ENCODE data around the gene DLG3.
A peak's percentile ranks its signal among the peaks of the same experiment; 100 is the strongest.

DLG3 gene

DNA sequence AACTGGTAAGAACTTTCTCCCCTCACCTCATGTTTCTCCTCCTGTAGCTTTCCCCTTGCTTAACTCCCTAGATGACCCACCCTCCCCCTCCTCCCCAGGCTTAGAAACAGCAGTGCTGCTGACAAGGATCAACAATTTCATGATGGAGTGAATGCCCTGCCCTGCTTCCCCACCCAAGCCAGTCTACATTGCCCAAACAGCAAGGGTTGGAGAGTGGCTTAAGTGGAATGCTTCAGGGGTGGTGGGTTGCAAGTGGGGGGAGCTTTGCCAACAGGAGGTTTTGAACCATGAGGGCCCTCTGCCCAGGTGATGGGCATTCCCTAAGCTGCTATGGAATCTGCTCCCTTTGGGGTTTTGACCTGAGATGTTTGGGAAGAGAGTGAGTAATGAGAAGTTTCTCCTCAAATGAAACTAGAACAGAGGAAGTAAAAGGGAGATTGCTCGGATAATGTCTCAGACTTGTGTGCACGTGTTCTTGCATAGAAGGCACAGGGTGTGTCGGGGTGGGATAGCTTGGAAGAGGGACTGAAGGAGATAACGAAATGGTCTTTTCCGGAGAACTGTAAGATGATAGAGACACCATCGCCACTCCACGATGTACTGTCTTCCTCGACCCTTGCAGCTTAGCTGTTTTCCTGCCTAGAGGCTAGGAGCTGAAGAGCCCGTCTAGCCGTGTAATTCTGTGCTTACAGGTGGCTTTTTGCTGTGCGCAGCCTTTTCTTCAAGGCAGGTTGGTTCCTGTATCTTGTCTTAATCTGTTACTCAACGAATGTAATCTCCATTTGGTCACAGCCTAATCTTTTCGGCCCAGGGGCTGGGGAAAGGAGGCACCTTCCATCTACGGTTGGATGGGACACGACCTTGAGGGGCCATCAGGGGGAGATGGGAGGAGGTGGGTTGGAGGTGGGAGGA lies 11.4 kb upstream of the DLG3 start:
- H3K4me1 Mint-ChIP-seq (ENCODE audit: low read depth): peaks cover 14% of the 10 kb centered on the region
- peak overlapping the region; percentile 86 for H3K27ac Mint-ChIP-seq
- H3K27me3 Mint-ChIP-seq (ENCODE audit: low read depth): peaks cover 10% of the 10 kb centered on the region
- H3K4me3 Mint-ChIP-seq: peak overlapping the region; percentile 87
- H3K9me3 Mint-ChIP-seq: no peaks in the 10 kb centered on the region
- H3K36me3 Mint-ChIP-seq (ENCODE audit: low read depth): no peaks in the 10 kb centered on the region

DNA sequence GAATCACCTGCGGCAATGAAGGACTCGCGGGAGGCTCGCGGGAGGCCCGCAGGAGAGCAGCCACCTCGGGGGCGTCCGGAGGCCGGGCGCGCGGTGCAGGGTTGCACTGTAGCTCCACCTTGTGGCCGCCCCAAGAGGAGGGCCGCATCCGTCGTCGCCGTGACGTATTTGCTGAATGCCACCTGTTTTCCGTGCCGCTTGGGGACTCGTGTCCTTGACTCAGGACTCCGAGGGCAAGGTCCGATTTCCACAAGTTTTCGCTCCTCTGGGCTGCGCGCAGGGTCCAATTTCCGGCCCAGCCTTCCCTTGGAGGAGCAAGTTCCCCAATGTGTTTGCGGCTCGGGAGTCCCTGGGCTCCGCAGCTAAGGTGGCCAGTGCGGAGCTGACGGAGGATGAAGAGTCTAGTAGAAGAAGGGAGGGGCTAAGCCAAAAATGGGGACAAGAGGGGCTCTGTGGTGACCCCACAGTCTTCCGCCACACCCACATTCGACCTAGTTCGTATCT lies 10.7 kb upstream of the DLG3 start:
- Mint-ChIP-seq H3K36me3 (ENCODE audit: low read depth) (no peaks in the 10 kb centered on the region), H3K4me1 (ENCODE audit: low read depth) (peaks cover 21% of the 10 kb centered on the region), H3K27me3 (ENCODE audit: low read depth) (peaks cover 10% of the 10 kb centered on the region), H3K4me3 (peak overlapping the region; percentile 87), H3K9me3 (no peaks in the 10 kb centered on the region), H3K27ac (peak overlapping the region; percentile 86)

DNA sequence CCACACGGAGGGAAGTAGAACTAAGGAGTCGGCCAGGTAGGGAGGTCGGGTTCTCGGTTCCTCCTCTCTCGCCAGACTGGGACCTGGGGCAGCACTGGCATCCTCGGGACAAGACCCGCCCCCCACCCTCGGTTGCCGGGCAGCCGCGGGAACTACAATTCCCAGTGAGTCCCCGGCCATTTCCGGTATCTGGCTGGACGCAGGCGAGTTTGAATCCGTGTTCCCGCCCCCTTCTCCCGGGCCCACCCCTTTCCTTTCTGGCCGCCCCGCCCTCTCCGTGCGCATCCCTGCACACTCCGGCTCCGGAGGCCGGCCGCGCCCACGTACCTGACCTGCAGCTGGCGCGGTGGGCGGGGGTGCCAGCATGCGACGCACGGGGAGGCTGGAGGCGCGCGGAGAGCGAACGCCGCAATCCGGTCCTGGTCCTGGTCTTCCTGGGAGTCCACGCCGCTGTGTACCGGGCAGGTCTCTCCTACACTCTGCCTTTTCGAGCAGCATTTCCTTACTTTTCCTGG lies 10.2 kb upstream of the DLG3 start:
- H3K4me1 Mint-ChIP-seq (ENCODE audit: low read depth): peaks cover 24% of the 10 kb centered on the region
- H3K4me3 Mint-ChIP-seq: peak overlapping the region; percentile 87
- no peaks in the 10 kb centered on the region for H3K9me3 Mint-ChIP-seq
- H3K36me3 Mint-ChIP-seq (ENCODE audit: low read depth): no peaks in the 10 kb centered on the region
- peak overlapping the region; percentile 86 for H3K27ac Mint-ChIP-seq
- H3K27me3 Mint-ChIP-seq (ENCODE audit: low read depth): peaks cover 10% of the 10 kb centered on the region

DNA sequence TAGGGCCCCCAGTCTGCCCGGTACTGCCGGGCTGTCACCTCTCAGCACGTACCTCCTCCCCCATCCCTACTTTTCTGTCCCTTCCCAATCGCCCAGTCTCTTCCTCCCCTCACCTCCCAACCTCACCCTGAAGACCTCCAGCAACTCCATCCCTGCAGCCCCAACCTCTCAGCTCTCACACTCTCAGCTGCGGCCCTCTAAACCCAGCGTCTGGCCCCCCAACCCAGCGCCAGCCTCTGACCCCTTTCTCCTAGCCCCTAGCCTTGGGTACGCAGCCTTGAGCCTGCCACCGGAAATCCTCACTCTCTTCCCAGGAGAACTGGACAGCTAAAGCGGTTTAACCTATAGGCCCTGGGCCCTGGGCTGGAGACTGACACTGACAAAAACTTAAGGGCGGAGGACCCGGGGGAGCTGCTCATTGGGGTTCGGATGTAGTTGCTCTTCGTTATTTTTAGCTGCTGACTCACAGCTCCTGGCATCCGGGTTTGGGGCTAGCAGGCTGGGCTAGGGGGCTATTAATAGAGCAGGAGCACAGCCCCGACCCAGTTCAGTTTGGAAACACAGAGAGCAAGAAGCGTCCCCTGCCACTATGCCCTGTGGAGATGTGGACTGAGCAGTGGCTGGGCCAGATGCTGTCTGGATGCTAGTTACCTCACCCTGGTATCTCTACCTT lies 9.6 kb upstream of the DLG3 start:
- H3K27ac Mint-ChIP-seq: peak overlapping the region; percentile 84
- no peaks in the 10 kb centered on the region for H3K36me3 Mint-ChIP-seq (ENCODE audit: low read depth)
- H3K9me3 Mint-ChIP-seq: no peaks in the 10 kb centered on the region
- peaks cover 25% of the 10 kb centered on the region for H3K4me1 Mint-ChIP-seq (ENCODE audit: low read depth)
- peaks cover 11% of the 10 kb centered on the region for H3K27me3 Mint-ChIP-seq (ENCODE audit: low read depth)
- H3K4me3 Mint-ChIP-seq: peak overlapping the region; percentile 85

DNA sequence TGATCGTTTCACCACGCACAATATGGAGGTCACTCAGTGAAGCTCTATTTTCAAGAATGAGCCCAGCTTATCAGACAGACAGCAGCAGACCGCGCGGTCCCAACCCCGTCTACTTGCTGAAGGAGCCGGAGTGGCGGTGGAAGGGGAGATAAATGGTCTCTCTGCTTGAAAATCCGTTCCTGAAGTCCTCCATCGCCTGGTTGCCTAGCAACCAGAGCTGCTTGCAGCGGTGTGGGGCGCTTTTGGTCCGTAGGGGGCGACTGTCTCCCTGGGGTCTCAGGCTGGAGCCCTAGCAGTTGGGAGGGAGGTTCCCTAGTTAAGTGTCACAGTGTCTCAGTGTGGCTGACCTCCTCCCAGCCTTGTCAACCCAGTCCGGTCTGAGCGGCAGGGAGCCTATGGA lies 8.3 kb upstream of the DLG3 start:
- no peaks in the 10 kb centered on the region for H3K36me3 Mint-ChIP-seq (ENCODE audit: low read depth)
- peak overlapping the region; percentile 52 for H3K27ac Mint-ChIP-seq
- H3K4me3 Mint-ChIP-seq: no peak overlapping the region

DNA sequence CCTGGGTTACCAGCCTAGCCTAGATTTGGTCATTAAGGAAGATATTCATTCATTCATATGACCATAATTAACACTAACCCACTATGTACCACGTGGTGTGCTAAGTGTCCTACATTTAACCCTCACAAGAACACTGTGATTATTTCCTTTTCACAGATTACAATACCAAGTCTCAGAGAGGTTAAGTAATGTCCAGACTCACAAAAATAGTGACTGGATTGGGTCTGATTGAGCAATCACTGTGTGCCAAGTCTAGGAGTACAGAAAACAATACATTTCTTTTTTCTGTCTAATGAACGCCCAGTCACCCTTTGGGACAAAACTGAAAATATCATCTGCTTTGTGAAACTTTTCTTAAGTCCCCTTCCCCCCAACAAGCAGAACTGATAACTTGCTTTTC lies 7.6 kb upstream of the DLG3 start:
- peaks cover 25% of the 10 kb centered on the region for H3K4me1 Mint-ChIP-seq (ENCODE audit: low read depth)
- H3K27me3 Mint-ChIP-seq (ENCODE audit: low read depth): peaks cover 28% of the 10 kb centered on the region
- no peaks in the 10 kb centered on the region for H3K36me3 Mint-ChIP-seq (ENCODE audit: low read depth)
- H3K27ac Mint-ChIP-seq: no peak overlapping the region
- no peak overlapping the region for H3K4me3 Mint-ChIP-seq
- H3K9me3 Mint-ChIP-seq: no peaks in the 10 kb centered on the region

More for the DNA sequence above, 8.3 kb upstream of the DLG3 start:
- H3K4me1 Mint-ChIP-seq (ENCODE audit: low read depth): peaks cover 25% of the 10 kb centered on the region
- H3K9me3 Mint-ChIP-seq: no peaks in the 10 kb centered on the region
- H3K27me3 Mint-ChIP-seq (ENCODE audit: low read depth): peaks cover 21% of the 10 kb centered on the region

DNA sequence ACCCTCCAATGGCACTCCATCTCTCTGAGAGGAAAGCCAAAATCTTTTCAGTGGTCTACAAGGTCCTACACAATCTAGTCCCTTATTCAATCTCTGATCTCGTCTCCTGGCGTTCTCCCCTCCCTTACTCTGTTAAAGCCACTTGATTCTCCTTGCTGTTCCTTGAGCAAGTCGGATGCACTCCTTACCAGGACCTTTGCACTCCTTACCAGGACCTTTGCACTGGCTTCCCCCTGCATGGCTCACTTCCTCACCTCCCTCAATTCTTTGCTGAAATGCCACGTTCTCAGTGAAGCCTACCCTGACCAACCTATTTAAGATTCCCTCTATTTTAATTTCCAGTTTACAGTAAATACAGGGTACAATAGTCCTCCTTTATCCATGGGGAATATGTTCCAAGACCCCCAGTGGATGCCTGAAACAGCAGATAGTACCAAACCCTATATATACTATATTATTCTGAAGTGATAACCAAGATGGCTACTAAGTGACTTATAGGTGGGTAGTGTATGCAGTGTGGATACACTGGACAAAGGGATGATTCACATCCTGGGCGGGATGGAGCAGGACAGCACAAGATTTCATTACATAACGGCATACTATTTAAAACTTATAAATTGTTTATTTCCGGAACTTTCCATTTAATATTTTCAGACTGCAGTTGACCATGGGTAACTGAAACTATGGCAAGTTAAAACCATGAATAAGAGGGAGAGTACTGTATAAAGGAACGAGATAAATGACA lies 6.5 kb upstream of the DLG3 start:
- Mint-ChIP-seq H3K4me1 (ENCODE audit: low read depth) (peaks cover 24% of the 10 kb centered on the region), H3K4me3 (no peak overlapping the region), H3K9me3 (no peaks in the 10 kb centered on the region), H3K27ac (peak overlapping the region; percentile 15), H3K27me3 (ENCODE audit: low read depth) (peaks cover 38% of the 10 kb centered on the region), H3K36me3 (ENCODE audit: low read depth) (no peaks in the 10 kb centered on the region)

DNA sequence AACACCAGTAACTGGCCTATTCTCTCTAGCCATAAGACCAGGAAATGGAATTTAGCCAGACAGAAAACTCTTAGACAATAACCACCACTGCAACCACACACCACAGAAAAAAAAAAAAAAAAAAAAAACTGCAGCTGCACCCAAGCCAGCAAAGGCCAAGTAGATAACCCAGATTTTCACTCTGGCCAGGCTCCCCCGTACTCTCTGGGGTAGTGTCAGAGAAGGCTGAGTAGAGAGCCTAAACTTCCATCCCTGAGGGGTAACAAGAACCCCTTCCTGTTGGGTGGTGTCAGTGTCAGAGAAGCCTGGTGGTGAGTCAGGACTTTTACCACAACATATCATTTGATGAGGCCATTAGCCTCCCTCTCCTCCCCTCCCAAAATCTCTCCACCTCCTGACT lies 5.6 kb upstream of the DLG3 start:
- H3K4me3 Mint-ChIP-seq: no peak overlapping the region
- peaks cover 45% of the 10 kb centered on the region for H3K27me3 Mint-ChIP-seq (ENCODE audit: low read depth)

DNA sequence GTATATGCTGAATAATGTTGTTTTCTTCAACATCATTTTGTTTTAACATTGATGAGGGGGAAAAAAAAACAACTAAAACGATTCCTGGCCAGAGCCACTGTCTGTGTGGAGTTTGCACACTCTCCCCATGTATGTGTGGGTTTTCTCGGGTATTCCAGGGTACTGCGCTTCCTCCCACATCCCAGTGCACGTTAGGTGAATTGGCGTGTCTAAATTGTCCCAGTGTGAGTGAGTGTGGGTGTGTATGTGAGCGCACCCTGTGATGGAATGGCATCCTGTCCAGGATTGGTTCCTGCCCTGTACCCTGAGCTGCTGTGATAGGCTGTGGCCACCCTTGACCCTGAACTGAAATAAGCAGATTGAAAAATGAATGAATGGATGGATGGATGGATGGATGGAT lies 2.4 kb upstream of the DLG3 start:
- Mint-ChIP-seq H3K4me3 (no peak overlapping the region), H3K36me3 (ENCODE audit: low read depth) (no peaks in the 10 kb centered on the region), H3K9me3 (no peaks in the 10 kb centered on the region), H3K27ac (no peak overlapping the region), H3K4me1 (ENCODE audit: low read depth) (peaks cover 16% of the 10 kb centered on the region), H3K27me3 (ENCODE audit: low read depth) (peaks cover 61% of the 10 kb centered on the region)

More for the DNA sequence above, 5.6 kb upstream of the DLG3 start:
- peaks cover 19% of the 10 kb centered on the region for H3K4me1 Mint-ChIP-seq (ENCODE audit: low read depth)
- H3K36me3 Mint-ChIP-seq (ENCODE audit: low read depth): no peaks in the 10 kb centered on the region
- H3K27ac Mint-ChIP-seq: peak overlapping the region; percentile 36
- H3K9me3 Mint-ChIP-seq: no peaks in the 10 kb centered on the region

DNA sequence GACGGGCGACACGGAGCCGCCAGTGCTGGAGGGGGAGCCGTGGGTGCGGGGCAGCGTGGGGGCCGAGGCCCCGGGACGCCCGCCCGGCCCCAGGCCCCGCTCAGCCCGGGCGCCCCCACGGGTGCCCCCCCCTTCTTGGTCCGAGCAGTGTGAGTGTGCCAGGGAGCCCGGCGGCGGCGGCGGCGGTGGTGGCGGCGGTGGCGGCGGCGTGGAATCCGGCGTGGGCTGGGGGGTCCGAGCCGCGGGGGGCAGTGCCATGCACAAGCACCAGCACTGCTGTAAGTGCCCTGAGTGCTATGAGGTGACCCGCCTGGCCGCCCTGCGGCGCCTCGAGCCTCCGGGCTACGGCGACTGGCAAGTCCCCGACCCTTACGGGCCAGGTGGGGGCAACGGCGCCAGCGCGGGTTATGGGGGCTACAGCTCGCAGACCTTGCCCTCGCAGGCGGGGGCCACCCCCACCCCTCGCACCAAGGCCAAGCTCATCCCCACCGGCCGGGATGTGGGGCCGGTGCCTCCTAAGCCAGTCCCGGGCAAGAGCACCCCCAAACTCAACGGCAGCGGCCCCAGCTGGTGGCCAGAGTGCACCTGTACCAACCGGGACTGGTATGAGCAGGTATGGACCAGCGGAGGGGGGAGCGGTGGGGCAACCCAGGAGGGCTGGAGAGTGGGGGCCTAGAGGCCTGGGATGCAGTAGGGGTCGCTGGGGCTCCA lies 466 bp downstream of the DLG3 start:
- Mint-ChIP-seq H3K9me3 (no peaks in the 10 kb centered on the region), H3K4me3 (peak overlapping the region; percentile 28), H3K4me1 (ENCODE audit: low read depth) (peaks cover 5% of the 10 kb centered on the region), H3K36me3 (ENCODE audit: low read depth) (no peaks in the 10 kb centered on the region), H3K27ac (no peak overlapping the region), H3K27me3 (ENCODE audit: low read depth) (peaks cover 50% of the 10 kb centered on the region)

DNA sequence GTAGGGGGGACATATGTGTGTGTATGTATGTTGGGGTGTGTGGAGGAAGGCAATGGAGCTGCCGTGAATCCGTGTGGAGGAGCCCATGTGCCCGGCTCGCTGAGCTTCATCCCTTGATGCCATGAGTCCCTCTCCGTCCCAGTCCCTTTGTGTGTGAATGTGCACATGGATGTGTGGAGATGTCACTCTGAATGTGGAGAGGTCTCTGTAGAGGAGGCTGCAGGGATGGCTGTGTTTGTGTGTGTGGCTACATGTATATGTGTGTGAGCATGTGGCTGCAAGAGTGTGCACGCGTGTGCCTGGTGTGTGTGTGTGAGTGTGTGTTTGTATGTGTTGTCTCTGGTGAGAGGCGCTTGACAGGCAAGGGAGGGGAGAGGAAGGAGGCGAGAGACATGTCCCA lies 1.3 kb downstream of the DLG3 start:
- H3K4me3 Mint-ChIP-seq: no peak overlapping the region
- peaks cover 44% of the 10 kb centered on the region for H3K27me3 Mint-ChIP-seq (ENCODE audit: low read depth)

DNA sequence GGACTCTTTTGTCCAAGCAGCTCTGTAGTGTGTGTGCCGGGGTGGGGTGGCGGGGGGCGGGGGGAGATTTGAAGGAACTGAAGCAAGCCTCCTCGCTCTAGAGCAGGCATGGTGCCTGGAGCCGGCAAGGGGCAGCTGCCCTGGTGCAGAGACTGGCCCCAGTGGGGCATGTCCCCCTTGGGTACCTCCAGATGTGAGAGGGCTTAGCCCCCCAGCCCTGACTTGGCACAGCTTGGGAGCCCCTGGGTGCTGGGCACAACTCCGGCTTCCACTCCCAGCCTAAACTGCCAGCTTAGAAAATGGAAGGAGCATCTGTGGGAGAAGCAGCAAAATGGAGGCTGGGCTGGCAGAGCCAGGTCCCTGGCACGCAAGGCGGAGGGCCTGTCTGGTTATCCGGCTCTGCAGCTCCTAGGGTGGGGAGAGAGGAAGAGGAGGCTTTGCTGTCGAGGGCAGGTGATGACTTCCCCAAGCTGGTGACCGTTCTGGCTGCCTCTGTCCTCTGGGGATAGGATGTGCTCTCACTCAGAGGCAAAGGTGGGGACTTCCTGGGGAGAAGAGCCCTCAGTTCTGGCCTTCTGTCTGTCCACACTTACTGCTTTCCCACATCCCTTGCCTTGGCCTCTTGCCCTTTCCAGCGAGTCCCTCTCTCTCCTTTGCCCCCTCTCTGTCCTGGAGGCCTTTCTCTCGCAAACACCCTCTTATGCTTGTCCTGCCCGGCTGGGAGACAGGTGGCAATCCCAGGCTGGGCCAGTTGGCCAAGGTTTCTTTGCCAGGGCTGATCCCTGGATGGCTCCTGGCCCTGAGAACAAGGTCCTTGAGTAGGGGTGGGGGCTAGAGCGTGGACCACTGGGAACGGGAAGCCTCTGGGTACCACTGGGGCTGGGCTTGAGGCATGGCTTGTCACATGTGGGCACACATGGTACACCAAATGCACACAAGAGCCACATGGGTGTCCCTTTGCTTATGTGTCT lies 2.0 kb downstream of the DLG3 start:
- Mint-ChIP-seq H3K27ac (no peak overlapping the region), H3K9me3 (no peaks in the 10 kb centered on the region), H3K4me1 (ENCODE audit: low read depth) (peaks cover 5% of the 10 kb centered on the region), H3K4me3 (no peak overlapping the region), H3K27me3 (ENCODE audit: low read depth) (peaks cover 37% of the 10 kb centered on the region), H3K36me3 (ENCODE audit: low read depth) (no peaks in the 10 kb centered on the region)

More for the DNA sequence above, 1.3 kb downstream of the DLG3 start:
- H3K4me1 Mint-ChIP-seq (ENCODE audit: low read depth): peaks cover 5% of the 10 kb centered on the region
- no peak overlapping the region for H3K27ac Mint-ChIP-seq
- no peaks in the 10 kb centered on the region for H3K9me3 Mint-ChIP-seq
- H3K36me3 Mint-ChIP-seq (ENCODE audit: low read depth): no peaks in the 10 kb centered on the region

DNA sequence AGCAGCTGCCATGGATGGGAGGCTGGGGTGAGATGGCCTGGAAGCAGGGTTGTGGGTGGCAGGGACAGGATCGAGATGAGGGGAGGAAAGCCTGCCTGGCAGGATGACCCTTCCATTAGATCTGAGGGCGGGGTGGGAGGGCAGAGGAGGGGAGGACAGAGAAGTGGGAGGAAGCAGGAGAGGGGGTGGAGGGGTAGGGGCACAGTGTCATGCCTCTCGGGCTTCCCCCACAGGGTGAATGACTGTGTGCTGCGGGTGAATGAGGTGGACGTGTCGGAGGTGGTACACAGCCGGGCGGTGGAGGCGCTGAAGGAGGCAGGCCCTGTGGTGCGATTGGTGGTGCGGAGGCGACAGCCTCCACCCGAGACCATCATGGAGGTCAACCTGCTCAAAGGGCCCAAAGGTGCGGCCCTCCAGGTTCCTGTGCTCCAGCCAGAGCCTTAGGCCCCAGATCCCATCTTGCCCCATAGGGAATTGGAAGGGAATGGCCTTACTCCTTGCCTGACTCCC lies 4.9 kb downstream of the DLG3 start:
- Mint-ChIP-seq H3K4me3 (no peak overlapping the region), H3K9me3 (no peaks in the 10 kb centered on the region), H3K4me1 (ENCODE audit: low read depth) (peaks cover 24% of the 10 kb centered on the region), H3K36me3 (ENCODE audit: low read depth) (no peaks in the 10 kb centered on the region), H3K27ac (no peak overlapping the region), H3K27me3 (ENCODE audit: low read depth) (peaks cover 12% of the 10 kb centered on the region)
